Stimulated activated CD8-positive, alpha-beta memory T cell treated with anti-CD3 and anti-CD28 coated beads, Interleukin-2, amount 100 ng/mL, for 48 hours (primary cell): ENCODE measurements around the gene RALB.
"Not testable (repeated sequence)": the region's sequence is repeated elsewhere in the genome, so short reads cannot be mapped to it uniquely, and the experiment has no call there.

Experiments used
- DNase-seq, 2 donors: peaks; one replicate each; pipeline ENCODE4 v3.0.0-alpha.2; 2020; ENCODE audit warnings: low read depth in 2 of 2

The RALB gene

GRCh38 chr2:120243211-120243610 lies 9.4 kb upstream of the RALB start:
- no peak for DNase-seq

- DNase-seq: no peak
Measured at GRCh38 chr2:120243875-120244553, 8.6 kb upstream of the RALB start.

DNA sequence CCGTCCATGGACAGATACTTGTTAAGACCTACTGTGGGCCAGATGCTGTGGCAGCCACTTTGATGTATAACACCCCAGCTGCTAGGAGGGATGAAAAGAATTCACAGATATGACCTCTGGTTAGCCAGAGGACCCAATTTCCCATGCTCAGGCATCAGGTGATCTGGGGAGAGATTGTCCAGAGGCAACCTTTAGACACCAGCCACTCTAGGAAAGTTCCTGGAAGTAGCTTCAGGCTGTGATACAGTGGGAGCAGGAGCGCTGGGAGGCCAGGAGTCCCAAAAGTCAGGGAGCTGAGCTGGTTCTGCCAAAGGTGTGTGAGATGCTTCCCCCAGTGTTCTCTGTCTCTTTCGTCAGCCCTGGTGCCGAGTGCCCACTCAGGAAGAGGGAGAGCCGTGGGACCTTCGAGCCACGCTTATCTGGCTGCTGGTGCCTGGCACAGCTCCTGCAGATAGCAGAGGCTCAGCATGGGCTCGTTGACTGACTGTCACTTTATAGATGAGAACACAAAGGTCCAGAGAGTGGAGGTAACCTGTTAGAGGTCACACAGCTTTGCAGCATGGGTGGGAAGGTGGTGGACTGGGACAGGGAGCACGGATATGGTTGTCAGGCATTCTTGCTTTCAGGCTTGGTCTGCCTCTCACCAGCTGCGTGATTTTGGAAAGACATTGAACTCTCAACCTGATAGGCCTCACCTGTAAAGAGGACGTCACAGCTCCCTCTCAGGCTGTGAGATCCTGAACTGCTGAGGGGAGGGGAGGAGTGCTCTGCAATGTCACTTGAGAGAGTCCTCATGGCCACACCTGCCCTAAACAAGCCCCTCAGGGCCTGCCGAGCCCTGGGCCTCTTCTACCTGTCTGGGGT lies 7.8 kb upstream of the RALB start:
- DNase-seq: no peak

DNA sequence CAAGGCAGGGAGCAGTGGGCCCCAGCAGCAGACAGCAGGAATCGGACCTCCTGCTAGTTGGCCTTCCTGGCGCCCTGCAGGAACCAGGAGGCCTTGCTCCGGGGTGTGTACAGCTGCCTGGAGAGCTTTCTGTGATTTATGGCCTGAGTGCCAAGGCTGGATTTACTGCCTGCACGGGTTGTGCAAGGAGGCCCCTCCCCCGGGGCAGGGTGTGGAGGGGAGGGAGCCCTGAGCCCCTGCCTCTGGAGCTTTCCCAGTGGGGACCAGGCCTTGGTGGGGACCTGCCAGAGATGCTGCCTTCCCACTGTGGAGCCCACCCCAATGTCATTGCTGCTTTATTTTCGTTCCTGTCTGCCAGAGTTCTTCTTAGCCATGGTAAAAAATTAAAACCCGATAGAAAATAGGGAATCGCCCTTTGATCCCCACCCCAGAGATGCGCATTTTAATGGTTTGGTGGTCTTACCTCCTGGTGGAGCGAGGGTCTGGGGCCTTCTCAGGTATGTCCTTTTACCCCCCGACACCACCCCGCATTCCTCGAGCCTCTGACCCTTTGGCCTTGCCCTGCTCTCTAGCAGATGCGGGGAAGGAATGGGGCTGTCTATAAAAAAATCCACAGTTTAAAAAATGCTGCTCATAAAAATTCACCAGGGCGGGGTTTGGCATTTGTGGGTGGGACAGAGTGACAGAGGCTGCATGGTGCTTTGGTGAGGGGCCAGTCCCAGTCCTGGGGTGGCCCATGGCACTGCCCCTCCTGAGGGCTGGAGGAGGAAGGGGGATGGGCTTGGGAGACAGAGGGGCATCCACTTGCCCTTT lies 6.9 kb upstream of the RALB start:
- DNase-seq: no peak

DNA sequence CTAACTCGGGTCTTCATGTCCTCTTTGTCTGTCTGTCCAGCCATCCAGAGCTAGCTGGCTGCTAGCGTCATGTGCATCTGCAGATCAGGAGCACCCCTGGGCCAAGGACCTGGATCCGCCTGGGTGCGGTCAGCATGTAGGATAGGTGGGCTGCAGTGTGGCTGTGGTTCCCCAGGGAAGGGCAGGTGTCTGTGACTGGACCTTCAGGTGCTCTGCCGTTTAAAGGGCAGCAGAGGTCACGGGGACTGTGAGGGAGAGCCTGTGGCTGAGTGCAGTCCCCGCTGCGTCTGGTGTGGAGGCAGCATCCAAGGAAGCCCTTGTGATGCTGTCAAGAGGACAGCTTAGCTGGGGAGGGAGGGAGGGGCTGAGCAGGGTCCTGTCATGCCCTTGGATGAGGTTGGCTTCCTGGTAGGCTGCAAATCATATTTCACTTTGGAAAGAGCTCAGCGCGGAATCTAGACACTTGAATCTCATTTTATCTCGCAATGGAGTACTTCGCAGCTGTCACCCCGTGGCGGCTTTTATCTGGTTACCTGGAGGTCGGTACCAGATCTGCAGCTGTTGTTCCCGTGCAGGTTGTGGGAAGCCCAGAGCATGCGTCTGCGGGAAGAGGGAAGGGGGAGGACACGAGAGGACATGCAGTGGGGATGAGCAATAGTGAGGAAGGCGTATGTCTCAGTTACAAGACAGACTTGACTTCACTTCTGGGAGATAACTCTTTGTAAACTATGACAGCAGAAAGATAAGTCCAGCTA lies 5.9 kb upstream of the RALB start:
- DNase-seq: no peak

- DNase-seq: no peak
Measured at GRCh38 chr2:120247851-120248250, 4.8 kb upstream of the RALB start.

- no peak for DNase-seq
Measured at GRCh38 chr2:120250640-120251039, 2.0 kb upstream of the RALB start.

DNA sequence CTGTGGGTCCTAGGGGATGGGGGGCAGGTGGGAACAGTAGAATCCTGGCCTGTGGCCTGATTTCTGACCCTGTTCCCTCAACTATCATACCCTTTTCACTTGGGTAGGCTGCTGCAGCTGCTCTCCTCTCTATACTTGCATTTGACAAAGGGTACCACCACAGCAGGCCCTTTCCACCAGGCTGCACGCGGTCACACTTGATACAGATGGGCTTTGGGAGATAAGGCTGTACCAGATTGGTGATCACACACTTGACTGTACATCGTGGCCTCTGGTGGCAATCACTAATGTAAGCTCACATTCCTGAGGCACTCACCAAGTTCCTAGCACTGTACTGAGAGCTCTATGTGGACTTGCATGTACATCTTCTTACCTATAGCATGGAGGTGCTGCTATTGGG lies 1.6 kb upstream of the RALB start:
- no peak for DNase-seq

DNA sequence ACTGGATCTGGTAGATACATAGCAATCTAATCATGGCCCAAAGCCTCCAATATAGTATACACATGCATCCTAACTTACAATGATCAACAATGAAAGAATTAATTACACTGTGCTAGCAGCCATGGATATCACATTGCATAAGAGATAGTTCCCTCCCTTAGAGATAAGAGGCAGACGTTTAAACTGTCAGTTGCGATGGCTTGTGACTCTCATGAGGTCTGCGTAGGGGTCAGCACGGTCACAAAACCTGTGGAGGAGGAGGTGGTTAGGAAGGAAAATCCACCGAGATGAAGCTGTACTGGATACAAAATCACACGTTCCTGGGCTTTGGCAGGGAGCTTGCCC lies 800 bp upstream of the RALB start:
- DNase-seq: no peak

DNA sequence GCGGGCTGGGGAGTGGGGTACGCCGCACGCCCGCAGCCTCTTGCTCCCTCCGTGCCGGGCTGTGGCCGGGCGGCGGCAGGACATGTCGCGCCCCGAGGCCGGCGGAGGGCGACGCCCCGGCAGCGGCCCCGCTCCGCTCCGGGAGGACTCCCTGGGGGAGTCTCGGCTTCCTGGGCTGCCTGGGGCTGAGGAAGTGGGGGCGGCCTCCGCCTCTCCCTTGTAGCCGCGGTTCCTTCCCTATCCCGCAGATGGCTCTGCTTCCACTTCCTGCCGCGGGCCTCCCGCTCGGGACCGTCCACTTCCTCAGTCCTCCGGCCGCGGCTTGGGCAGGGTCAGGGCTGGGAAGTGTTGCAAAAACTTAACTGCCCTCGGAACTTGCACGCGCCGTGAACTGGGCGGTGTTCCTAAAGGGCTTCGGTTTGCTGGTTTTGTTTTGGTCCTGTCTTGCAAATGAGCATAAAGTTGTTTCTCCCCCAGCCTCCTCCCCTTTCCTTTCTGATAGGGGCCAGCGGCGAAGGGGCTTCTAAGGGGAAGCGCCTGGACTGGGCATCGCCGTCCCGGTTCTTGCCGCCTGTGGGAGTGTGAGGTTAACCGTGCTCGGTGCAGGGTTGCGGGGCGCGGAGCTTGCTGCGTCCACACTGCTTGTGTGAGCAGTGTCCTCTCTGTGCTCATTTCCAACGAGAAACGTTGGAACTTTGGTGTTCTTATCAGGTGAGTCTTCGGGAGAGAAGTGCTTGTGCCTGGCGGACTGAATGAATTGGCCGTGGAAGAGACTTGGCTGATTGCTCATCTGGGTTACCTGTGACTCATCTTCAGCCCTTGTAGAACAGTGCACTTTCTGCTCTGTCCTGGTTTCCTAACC lies 600 bp downstream of the RALB start:
- no peak for DNase-seq

DNA sequence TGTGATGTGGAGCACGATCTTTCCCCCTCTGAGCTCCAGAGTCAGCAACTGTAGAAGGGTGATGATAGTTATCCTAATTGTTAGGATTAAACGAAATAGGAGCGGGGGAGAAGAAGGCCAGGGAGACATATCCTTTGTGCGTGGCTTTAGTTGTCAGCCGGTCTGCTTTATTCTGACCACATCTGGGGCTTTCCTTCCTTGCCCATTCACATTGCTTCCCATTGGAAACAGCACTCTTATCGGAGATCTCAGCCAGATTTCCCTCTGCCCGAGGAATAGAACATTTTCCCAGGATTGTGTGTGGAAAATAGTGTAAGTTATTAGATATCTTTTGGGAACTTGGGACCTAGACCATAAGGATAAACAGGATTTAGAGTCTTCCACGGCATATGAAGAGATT lies 1.5 kb downstream of the RALB start:
- DNase-seq: no peak

GRCh38 chr2:120255071-120255470 lies 2.4 kb downstream of the RALB start:
- no peak for DNase-seq

- no peak for DNase-seq
Measured at GRCh38 chr2:120255986-120256650, 3.5 kb downstream of the RALB start.

DNA sequence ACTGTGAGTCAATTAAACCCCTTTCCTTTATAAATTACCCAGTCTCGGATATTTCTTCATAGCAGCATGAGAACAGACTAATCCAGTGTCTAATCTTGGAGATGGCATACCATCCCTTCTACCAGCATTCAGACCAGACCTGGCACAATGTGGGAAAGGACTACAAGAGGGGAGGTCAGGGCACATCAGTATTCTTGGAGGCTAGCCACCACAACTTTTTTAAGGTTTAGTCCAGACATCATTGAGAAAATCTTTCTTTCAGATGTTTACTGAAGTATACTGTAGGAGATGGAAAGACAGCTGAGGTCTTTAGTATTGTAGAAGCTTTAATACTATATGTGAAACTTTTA lies 4.0 kb downstream of the RALB start:
- no peak for DNase-seq

DNA sequence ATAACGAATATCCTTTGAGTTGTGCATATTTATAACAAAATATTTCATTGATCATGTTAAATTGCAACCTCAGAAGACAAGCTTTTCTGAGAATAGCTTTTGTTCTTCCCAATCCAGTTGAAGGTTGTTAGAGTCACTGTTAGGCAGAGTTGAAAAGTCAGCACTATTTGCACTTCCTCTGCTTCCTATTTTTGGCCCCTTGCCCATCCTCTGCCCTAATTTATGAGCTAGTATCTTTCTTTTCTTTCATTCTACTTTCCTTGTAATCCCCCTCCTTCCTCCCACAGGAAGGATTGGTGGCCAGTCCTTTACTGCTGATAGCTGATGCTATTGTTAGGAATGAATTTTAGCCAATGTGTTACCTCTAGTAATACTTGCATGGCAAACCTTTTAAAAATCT lies 4.9 kb downstream of the RALB start:
- DNase-seq: no peak

- DNase-seq: no peak
Measured at GRCh38 chr2:120258196-120258595, 5.5 kb downstream of the RALB start.

DNA sequence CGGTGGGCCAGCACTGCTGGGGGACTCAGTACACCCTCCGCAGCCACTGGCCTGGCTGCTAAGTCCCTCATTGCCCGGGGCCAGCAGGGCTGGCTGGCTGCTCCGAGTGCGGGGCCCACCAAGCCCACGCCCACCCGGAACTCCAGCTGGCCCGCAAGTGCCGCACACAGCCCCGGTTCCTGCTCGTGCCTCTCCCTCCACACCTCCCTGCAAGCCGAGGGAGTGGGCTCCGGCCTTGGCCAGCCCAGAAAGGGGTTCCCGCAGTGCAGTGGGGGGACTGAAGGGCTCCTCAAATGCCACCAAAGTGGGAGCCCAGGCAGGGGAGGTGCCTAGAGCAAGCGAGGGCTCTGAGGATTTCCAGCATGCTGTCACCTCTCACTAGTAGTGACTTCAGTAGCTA lies 7.3 kb downstream of the RALB start:
- not testable (repeated sequence) for DNase-seq

DNA sequence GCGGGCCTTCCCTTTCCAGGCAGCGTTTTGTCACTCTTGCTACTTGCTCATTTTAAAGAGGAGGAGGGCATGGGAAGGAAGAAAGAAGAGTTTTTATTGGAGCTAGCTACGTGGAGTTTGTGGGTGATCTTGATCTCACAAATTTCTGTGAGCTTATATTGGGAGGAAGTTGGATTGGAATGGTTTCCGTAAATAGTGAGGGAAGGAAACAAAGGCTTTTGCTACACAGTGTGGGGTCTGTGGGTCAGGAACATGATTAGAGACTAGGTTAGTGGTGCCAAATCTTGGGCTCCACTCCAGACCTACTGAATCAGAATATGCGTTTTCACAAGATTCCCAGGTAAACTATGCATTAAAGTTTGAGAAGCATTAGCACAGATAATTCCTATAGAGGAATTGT lies 8.1 kb downstream of the RALB start:
- no peak for DNase-seq

GRCh38 chr2:120261387-120262006 lies 8.8 kb downstream of the RALB start:
- peak in 1 of 2 donors; percentile 55 for DNase-seq

DNA sequence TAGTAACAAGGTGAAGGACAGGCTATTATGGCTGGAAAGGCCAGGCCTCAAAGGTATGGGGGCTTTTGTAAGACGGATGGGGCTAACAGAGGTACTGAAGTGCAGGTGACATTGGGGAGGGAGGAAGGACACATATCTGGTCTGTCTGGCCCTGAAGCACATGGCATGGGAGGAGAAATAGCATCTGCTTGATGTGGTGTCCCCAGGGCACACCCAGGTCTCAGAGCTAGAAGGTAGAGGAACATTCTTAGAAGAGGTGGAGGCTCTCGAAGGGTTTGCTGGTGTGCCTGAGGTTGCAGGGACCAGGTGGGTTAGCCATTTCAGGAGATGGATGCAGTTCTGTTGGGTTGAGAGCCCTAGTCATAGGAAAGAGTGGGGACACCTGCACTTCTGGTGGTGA lies 9.5 kb downstream of the RALB start:
- no peak for DNase-seq
